Activated CD8-positive, alpha-beta T cell treated with anti-CD3 and anti-CD28 coated beads for 36 hours (primary cell): ENCODE measurements around the gene DYNAP. TPM values are rescaled to one million over a fixed set of nuclear protein-coding genes. Genes with fewer than 3 reads are reported as not detected.

Experiments
- ATAC-seq: fragments of 200-7000 bp; cut with Tn5 transposase; one replicate; pipeline ENCODE4 v1.10.0; 2021; ENCODE audit warnings: mild to moderate bottlenecking, moderate library complexity
- CTCF ChIA-PET: fragments of 350-600 bp; sonication (Branson Sonifier 250); formaldehyde crosslinking; loops from one replicate; lab custom pipeline; 2021; ENCODE audit warnings: antibody characterized with exemption; lab: Charles Lee
- POLR2A ChIA-PET: fragments of 350-600 bp; sonication (Branson Sonifier 250); formaldehyde crosslinking; loops from one replicate; lab custom pipeline; 2021; ENCODE audit warnings: antibody characterized with exemption; lab: Charles Lee
- DNase-seq: peaks from one replicate; pipeline ENCODE4 v3.0.0-alpha.2; 2020
- H3K27ac Mint-ChIP-seq: one replicate; pipeline ENCODE4 v1.8.0; 2021; ENCODE audit warnings: mild to moderate bottlenecking, mixed read lengths
- H3K27me3 Mint-ChIP-seq: one replicate; pipeline ENCODE4 v1.8.0; 2021; ENCODE audit warnings: mixed read lengths
- H3K36me3 Mint-ChIP-seq: one replicate; pipeline ENCODE4 v1.8.0; 2021; ENCODE audit warnings: low read depth, mixed read lengths
- H3K4me1 Mint-ChIP-seq: one replicate; pipeline ENCODE4 v1.8.0; 2021; ENCODE audit warnings: low read depth, mixed read lengths
- H3K4me3 Mint-ChIP-seq: one replicate; pipeline ENCODE4 v1.8.0; 2021; ENCODE audit warnings: mild to moderate bottlenecking, moderate library complexity, mixed read lengths
- H3K9me3 Mint-ChIP-seq: one replicate; pipeline ENCODE4 v1.8.0; 2021; ENCODE audit warnings: mixed read lengths
- intact Hi-C: fragments of 100-400 bp; cut with micrococcal nuclease; formaldehyde crosslinking; loops from one replicate; pipeline ENCODE4 v1.10.0; 2022
- total RNA-seq, 2 experiments: library from RNA; stranded (reverse); gene quantifications; one replicate each; pipeline ENCODE4 v1.2.3, GENCODE V29; 2021
- TF ChIP-seq, protein P1 (sequence below): fragments of 200-600 bp; IDR thresholded peaks from one replicate; pipeline ENCODE4 v1.8.0; 2022; ENCODE audit warnings: antibody characterized with exemption, mild to moderate bottlenecking

DYNAP gene
- total RNA-seq, 2 experiments from 2014 or later, result not detected

DNA sequence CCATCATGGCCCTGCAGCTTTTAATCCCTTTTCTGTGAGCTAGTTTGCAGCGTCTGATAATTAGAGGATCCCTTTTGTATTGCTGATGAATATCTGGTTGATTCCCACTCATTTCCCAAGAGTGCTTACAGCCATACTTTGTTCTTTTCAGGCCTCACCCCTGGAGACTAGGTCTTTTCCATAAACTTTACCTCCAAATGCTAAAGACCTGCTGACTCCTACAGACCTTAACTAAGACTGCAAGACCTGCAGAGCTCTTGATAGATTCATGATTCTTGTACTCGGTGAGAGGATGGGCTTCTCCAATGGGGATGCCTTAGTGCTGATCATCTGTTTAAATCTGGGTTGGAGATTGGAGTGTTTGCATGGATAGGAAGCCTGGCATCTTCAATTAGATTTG lies 33.1 kb upstream of the DYNAP start:
- H3K4me1 Mint-ChIP-seq, result no peaks in the 10 kb centered on the region
- no peak overlapping the region for H3K4me3 Mint-ChIP-seq
- ChIA-PET POLR2A (no interaction called here), CTCF (interaction anchor here (0.8 to 2.1 kb wide), 3 partner anchors 28 to 113 kb away, joined by 3 to 5 read pairs (median 5); no protein-coding TSS in a partner anchor)
- peaks cover 4% of the 10 kb centered on the region for H3K27me3 Mint-ChIP-seq
- intact Hi-C loops, result loop anchor here (5.0 kb wide), 1 partner anchor 424 kb away; no protein-coding TSS in a partner anchor
- DNase-seq, result no peak
- H3K36me3 Mint-ChIP-seq, result no peaks in the 10 kb centered on the region
- TF ChIP-seq, protein P1, sequence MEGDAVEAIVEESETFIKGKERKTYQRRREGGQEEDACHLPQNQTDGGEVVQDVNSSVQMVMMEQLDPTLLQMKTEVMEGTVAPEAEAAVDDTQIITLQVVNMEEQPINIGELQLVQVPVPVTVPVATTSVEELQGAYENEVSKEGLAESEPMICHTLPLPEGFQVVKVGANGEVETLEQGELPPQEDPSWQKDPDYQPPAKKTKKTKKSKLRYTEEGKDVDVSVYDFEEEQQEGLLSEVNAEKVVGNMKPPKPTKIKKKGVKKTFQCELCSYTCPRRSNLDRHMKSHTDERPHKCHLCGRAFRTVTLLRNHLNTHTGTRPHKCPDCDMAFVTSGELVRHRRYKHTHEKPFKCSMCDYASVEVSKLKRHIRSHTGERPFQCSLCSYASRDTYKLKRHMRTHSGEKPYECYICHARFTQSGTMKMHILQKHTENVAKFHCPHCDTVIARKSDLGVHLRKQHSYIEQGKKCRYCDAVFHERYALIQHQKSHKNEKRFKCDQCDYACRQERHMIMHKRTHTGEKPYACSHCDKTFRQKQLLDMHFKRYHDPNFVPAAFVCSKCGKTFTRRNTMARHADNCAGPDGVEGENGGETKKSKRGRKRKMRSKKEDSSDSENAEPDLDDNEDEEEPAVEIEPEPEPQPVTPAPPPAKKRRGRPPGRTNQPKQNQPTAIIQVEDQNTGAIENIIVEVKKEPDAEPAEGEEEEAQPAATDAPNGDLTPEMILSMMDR, result no peak
- H3K9me3 Mint-ChIP-seq, result no peaks in the 10 kb centered on the region
- H3K27ac Mint-ChIP-seq, result no peak overlapping the region
- ATAC-seq, result no peak

DNA sequence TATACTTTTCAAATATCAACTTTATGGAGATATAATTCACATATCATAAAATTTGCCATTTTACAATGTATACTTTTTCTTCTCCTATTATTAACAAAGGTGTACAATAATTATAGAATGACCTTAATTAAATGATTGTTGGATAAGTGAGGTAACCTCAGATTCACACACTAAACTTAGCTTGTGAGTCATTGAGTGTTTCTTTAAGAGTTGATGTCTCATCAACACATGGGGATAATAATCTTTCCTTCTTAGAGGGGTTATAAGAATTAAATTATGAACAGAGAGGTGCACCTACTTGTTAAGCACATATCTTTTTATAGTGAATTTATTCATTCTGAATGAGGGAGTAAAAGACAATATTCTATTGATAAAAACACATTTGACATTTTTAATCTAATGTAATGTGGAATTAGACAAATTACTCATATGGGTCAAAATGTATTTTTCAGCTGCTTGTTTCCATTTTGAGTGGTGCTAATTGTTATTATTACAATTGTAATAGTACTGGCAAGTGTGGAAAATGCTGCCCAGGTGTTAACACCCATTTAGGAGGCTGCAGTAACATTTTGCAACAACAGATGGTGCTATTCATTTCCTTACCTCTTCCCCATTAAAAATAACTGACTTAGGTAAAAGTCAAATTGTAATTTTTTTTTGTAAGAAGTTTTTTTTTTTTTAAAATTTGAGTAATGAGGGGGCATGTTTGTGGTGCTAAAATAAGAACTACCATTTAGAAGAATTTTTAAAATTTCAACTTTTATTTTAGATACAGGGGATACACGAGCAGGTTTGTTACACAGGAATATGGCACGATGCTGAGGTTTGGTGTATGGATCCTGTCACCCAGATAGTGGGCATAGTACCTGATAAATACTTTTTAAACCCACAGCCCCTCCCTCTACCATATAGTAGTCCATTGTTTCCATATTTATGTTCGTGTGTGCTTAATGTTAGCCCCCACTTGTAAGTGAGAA lies 32.1 kb upstream of the DYNAP start:
- TF ChIP-seq, protein P1, result peak; percentile 83
- Mint-ChIP-seq H3K4me1 (no peaks in the 10 kb centered on the region), H3K4me3 (no peak overlapping the region), H3K9me3 (no peaks in the 10 kb centered on the region), H3K27me3 (peaks cover 4% of the 10 kb centered on the region), H3K27ac (no peak overlapping the region), H3K36me3 (no peaks in the 10 kb centered on the region)
- intact Hi-C loops, result loop anchor here (5.0 kb wide), 1 partner anchor 423 kb away; no protein-coding TSS in a partner anchor
- POLR2A ChIA-PET, result interaction anchor here (0.8 kb wide), 1 partner anchor 19 kb away, joined by 3 read pairs; no protein-coding TSS in a partner anchor
- DNase-seq (peak; percentile 4), ATAC-seq (no peak)
- CTCF ChIA-PET, result interaction anchor here (0.7 to 2.1 kb wide), 7 partner anchors 11 to 439 kb away, joined by 3 to 11 read pairs (median 3); no protein-coding TSS in a partner anchor

DNA sequence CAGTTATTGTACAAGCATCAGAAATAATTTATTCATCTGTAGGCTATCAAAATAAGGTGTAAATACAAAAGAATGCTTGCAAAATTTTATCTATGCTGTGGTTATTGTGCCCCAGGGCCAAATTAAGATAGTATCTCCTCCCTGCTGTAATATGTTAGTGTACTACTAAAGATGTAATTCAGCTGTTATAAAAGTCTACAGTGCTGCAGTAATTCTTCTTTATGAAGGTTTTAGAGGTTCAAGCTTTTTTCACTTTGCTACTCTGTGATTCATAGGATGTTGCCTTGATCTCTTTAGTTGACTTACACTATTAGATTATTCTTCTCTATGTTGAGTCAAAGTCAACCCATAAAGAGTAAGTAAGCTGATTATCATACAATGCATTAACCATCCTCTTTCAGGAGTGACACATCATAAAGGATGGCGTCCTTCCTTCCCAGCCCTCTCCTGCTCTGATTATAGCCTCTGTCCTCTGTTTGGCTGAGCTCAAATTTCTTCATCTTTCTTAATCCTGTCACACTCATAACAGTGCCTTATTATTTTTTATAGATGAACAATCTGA lies 29.3 kb upstream of the DYNAP start:
- no peak for DNase-seq
- intact Hi-C loops, result no loop called here
- ChIA-PET CTCF (interaction anchor here (1.3 to 1.5 kb wide), 3 partner anchors 109 to 421 kb away, joined by 4 to 7 read pairs (median 7); no protein-coding TSS in a partner anchor), POLR2A (interaction anchor here (0.6 kb wide), 1 partner anchor 41 kb away, joined by 3 read pairs; no protein-coding TSS in a partner anchor)
- ATAC-seq, result no peak
- TF ChIP-seq, protein P1, result no peak
- peaks cover 4% of the 10 kb centered on the region for H3K27me3 Mint-ChIP-seq
- H3K9me3 Mint-ChIP-seq, result no peaks in the 10 kb centered on the region
- H3K4me3 Mint-ChIP-seq, result no peak overlapping the region
- H3K36me3 Mint-ChIP-seq, result no peaks in the 10 kb centered on the region
- H3K4me1 Mint-ChIP-seq, result no peaks in the 10 kb centered on the region
- no peak overlapping the region for H3K27ac Mint-ChIP-seq

DNA sequence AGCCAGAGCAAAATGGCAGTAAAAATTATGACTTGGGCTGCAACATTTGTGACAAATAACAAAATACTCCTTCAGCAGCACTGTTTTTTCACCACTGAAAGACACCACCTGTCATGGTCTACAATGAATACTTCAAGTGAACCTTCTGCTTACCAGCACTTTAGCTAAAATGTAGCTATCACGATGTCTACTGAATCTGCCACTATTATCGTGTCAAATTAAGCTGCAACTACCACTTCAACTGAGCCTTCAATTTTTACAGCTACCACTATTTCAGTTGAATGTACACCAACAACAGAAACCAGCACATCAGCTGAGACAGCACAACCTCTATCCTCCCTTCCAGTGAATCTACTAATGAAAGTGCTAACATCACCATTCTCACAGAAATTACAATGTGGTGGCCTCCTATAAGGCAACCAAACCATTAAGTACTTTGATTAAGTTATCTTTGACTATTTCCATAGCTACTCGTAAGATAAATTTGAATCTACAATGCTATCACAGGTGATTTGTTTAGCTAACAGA lies 10.8 kb upstream of the DYNAP start:
- ChIA-PET POLR2A (no interaction called here), CTCF (no interaction called here)
- H3K27ac Mint-ChIP-seq, result no peak overlapping the region
- H3K4me3 Mint-ChIP-seq, result no peak overlapping the region
- TF ChIP-seq, protein P1, result no peak
- ATAC-seq, result no peak
- no peak for DNase-seq
- H3K4me1 Mint-ChIP-seq, result no peaks in the 10 kb centered on the region
- no peaks in the 10 kb centered on the region for H3K36me3 Mint-ChIP-seq
- intact Hi-C loops, result no loop called here
- H3K27me3 Mint-ChIP-seq, result peaks cover 5% of the 10 kb centered on the region
- H3K9me3 Mint-ChIP-seq, result no peaks in the 10 kb centered on the region
